Bronchial epithelial cell (primary cell): ENCODE results near the gene STT3A. TPM values are rescaled to one million over a fixed set of nuclear protein-coding genes. Genes with fewer than 3 reads are reported as not detected.
A peak's percentile ranks its signal among the peaks of the same experiment; 100 is the strongest.

Source experiments
- DNase-seq: peaks from one replicate; pipeline ENCODE4 v3.0.0-alpha.2; 2010; ENCODE audit warnings: low read depth
- FAIRE-seq: peaks from 2 replicates; lab custom pipeline; 2011; peaks lifted over from hg19 to GRCh38; lab: Jason Lieb, UNC
- H3K27me3 ChIP-seq: 2 replicates; pipeline ENCODE4 v1.5.1; 2011; ENCODE audit warnings: low read length; ENCODE audit not compliant: control insufficient read depth, insufficient read depth
- H3K36me3 ChIP-seq: 2 replicates; pipeline ENCODE4 v1.5.1; 2011; ENCODE audit warnings: low read length; ENCODE audit not compliant: control insufficient read depth, insufficient read depth
- H3K4me3 ChIP-seq: 2 replicates; pipeline ENCODE4 v1.5.1; 2011; ENCODE audit warnings: mild to moderate bottlenecking, low read depth, low read length, control low read depth
- total RNA-seq: library from RNA; depleted of rRNA; stranded (reverse); fragments of >200 nt; gene quantifications from 2 replicates; pipeline ENCODE4 v1.2.1, GENCODE V29; 2014
- TF ChIP-seq, protein P1 (sequence below): IDR thresholded peaks from 2 replicates; pipeline ENCODE4 v1.5.1; 2011; ENCODE audit warnings: mild to moderate bottlenecking, moderate library complexity, low read length, control low read depth, inconsistent platforms; ENCODE audit not compliant: insufficient read depth, severe bottlenecking

Gene STT3A
- total RNA-seq, 1 donor from 2014 or later, result 124 TPM

DNA sequence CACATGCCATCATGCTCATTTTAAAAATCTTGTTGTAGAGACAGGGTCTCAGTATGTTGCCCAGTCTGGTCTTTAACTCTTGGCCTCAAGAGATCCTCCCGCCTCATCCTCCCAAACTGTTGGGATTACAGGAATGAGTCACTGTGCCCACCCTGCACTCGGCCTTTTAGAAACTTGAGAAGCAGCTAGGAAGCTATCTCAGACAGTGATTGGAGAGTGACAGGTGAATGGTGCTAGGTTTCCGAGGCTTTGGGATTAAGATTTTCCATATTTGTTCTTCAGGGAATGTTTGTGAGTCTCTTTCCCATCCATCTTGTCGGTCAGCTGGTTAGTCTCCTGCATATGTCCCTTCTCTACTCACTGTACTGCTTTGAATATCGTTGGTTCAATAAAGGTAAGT is 12.8 kb upstream of the STT3A start:
- Histone ChIP-seq H3K4me3 (no peak overlapping the region), H3K36me3 (peaks cover 26% of the 10 kb centered on the region), H3K27me3 (no peaks in the 10 kb centered on the region)
- DNase-seq, result no peak
- TF ChIP-seq, protein P1, sequence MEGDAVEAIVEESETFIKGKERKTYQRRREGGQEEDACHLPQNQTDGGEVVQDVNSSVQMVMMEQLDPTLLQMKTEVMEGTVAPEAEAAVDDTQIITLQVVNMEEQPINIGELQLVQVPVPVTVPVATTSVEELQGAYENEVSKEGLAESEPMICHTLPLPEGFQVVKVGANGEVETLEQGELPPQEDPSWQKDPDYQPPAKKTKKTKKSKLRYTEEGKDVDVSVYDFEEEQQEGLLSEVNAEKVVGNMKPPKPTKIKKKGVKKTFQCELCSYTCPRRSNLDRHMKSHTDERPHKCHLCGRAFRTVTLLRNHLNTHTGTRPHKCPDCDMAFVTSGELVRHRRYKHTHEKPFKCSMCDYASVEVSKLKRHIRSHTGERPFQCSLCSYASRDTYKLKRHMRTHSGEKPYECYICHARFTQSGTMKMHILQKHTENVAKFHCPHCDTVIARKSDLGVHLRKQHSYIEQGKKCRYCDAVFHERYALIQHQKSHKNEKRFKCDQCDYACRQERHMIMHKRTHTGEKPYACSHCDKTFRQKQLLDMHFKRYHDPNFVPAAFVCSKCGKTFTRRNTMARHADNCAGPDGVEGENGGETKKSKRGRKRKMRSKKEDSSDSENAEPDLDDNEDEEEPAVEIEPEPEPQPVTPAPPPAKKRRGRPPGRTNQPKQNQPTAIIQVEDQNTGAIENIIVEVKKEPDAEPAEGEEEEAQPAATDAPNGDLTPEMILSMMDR, result no peak
- no peak for FAIRE-seq

DNA sequence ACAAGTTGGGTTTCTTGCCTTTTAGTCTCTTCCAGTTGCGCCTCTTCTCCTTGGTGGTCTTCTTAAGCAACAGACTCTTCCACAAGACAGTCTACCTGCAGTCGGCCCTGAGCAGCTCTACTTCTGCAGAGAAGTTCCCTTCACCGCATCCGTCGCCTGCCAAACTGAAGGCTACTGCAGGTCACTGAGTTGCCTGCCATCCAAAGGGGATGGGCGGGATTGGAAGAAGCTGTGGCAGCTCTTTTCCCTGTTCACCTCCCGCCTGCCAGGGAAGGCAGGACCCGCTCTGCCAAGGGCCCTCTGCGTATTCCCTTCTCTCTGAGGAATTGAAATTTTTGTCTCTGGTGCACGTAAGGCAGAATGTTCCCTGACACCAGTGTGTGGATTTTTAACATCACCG is 9.2 kb upstream of the STT3A start:
- H3K4me3 ChIP-seq, result no peak overlapping the region
- H3K27me3 ChIP-seq, result no peaks in the 10 kb centered on the region
- peaks cover 14% of the 10 kb centered on the region for H3K36me3 ChIP-seq
- FAIRE-seq, result no peak
- no peak for DNase-seq
- TF ChIP-seq, protein P1, result no peak

DNA sequence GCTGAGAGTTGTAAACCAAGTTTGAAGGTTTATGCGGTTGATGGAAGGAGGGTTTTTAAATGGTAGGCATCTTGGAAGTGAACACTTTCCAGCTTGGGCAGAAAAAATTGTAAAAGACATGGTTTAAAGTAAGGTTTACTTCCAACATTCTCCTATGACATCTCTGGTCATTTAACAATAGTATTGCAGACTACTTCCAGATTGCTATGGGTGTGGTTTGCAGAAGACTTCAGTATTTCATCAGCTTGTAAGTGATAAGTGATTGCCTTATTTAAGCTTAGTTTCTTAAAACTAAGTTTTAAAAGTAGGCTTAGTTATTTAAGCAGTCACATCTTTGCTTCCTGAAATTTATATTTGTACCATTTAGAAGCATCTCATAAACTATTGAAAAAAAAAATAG is 7.2 kb upstream of the STT3A start:
- Histone ChIP-seq H3K4me3 (no peak overlapping the region), H3K36me3 (peaks cover 5% of the 10 kb centered on the region), H3K27me3 (no peaks in the 10 kb centered on the region)
- FAIRE-seq (no peak), DNase-seq (no peak)
- TF ChIP-seq, protein P1, result no peak

DNA sequence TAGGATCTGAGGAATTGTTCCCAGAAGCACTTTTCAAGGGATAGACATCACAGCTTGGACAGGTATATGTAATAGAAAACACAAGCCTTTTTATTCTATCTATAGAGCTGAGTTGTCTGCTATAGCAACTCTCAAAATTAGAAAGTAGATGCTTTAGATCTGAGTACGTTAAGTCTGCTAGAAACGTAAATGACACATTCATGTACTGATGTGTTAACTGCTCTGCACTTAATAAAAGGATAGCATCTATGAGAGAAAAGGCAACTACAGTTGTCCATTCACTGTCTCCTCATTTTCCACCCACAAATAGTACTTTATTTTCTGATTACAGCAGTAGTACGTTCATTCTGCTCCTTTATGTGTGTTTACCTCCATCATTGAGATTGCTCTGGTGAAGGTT is 6.0 kb upstream of the STT3A start:
- no peak overlapping the region for H3K4me3 ChIP-seq
- H3K36me3 ChIP-seq, result peaks cover 3% of the 10 kb centered on the region
- DNase-seq (no peak), FAIRE-seq (no peak)
- TF ChIP-seq, protein P1, result no peak
- no peaks in the 10 kb centered on the region for H3K27me3 ChIP-seq

DNA sequence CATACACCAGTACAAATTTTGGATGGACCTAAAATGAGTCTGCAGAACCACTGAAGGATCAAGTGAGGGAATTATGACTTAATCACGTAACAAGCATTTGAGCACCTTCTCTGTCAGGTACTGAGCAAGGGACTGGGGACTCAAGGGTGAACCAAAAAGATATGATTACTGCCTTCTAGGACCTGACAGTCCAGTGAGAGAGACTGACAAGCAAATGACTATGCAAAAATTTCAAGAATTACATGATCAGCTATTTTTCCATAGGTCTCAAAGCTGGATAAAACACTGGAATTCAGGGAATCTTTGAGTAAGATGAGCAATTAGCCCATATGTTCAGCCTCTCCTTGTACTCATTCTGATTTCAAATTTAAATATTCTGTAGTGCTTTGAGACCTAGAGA is 5.2 kb upstream of the STT3A start:
- TF ChIP-seq, protein P1, result no peak
- FAIRE-seq (no peak), DNase-seq (no peak)
- H3K4me3 ChIP-seq, result no peak overlapping the region
- peaks cover 2% of the 10 kb centered on the region for H3K36me3 ChIP-seq
- H3K27me3 ChIP-seq, result no peaks in the 10 kb centered on the region

DNA sequence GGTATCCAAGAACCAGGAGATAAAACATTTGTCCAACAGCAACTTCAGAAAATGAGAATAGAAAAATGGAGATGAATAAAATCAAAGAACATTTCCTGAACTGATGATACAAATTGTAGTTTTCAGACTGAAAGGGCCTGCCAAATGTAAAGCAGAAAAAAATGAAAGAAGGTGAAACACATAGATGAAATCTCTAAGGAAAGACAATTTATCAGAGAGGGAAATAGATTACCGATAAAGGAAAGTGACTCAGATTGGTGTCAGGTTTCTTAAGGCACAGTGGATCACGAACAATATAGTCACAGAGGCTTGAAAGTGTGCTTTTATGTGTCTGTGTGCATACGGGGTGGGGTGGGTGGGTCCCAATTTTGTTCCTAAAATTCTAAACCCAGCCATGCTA is 4.1 kb upstream of the STT3A start:
- no peaks in the 10 kb centered on the region for H3K27me3 ChIP-seq
- DNase-seq (peak; percentile 50), FAIRE-seq (no peak)
- H3K4me3 ChIP-seq, result no peak overlapping the region
- TF ChIP-seq, protein P1, result no peak
- peaks cover 1% of the 10 kb centered on the region for H3K36me3 ChIP-seq
